HepG2 (cell line): ENCODE results near the gene TMEM256. TPM values are rescaled to one million over a fixed set of nuclear protein-coding genes. Genes with fewer than 3 reads are reported as not detected.
A peak's percentile ranks its signal among the peaks of the same experiment; 100 is the strongest.

ENCODE experiments used
- ISX ChIP-seq: sonication (generic); formaldehyde crosslinking; conservative IDR thresholded peaks from 2 replicates; pipeline ENCODE4 v1.5.0; 2020; ENCODE audit warnings: missing genetic modification reagents
- MTF1 ChIP-seq: sonication (generic); formaldehyde crosslinking; IDR thresholded peaks from 2 replicates; pipeline ENCODE4 v1.5.0; 2020; ENCODE audit warnings: missing genetic modification reagents
- NFKB2 ChIP-seq: sonication (generic); formaldehyde crosslinking; IDR thresholded peaks from 2 replicates; pipeline ENCODE4 v1.4.0; 2020; ENCODE audit warnings: missing genetic modification reagents, borderline replicate concordance
- NR2F1 ChIP-seq, 2 experiments: fragments of 450-650 bp in 1 of 2; formaldehyde crosslinking in 1 of 2; IDR thresholded peaks; 2 replicates each; pipeline versions ENCODE4 v1.5.0 to v1.6.1; 2016 to 2020; ENCODE audit warnings: mild to moderate bottlenecking in 1 of 2, missing compliant biosample characterization in 1 of 2, missing genetic modification reagents in 1 of 2, moderate library complexity in 1 of 2
- REL ChIP-seq: sonication (generic); formaldehyde crosslinking; conservative IDR thresholded peaks from 2 replicates; pipeline ENCODE4 v1.8.0; 2022; ENCODE audit warnings: mild to moderate bottlenecking, missing genetic modification reagents, moderate library complexity
- TGIF2 ChIP-seq: IDR thresholded peaks from 2 replicates; pipeline ENCODE4 v1.6.1; 2016; ENCODE audit warnings: control low read depth, missing compliant biosample characterization
- TRIM24 ChIP-seq: sonication (generic); formaldehyde crosslinking; IDR thresholded peaks from 2 replicates; pipeline ENCODE4 v1.8.0; 2022; ENCODE audit warnings: mild to moderate bottlenecking, missing genetic modification reagents
- XRCC5 ChIP-seq: fragments of 200-400 bp; formaldehyde crosslinking; optimal IDR thresholded peaks from 2 replicates; pipeline ENCODE3; 2017; ENCODE audit warnings: mild to moderate bottlenecking, low read length
- ZBTB34 ChIP-seq: sonication (generic); formaldehyde crosslinking; IDR thresholded peaks from 2 replicates; pipeline ENCODE4 v1.8.0; 2022; ENCODE audit warnings: mild to moderate bottlenecking, missing genetic modification reagents
- ZNF335 ChIP-seq: sonication (generic); formaldehyde crosslinking; IDR thresholded peaks from 2 replicates; pipeline ENCODE4 v1.4.0; 2020; ENCODE audit warnings: missing genetic modification reagents
- ZNF501 ChIP-seq: sonication (generic); formaldehyde crosslinking; IDR thresholded peaks from 2 replicates; pipeline ENCODE4 v1.5.1; 2020; ENCODE audit warnings: mild to moderate bottlenecking, moderate library complexity, missing genetic modification reagents
- ZNF607 ChIP-seq: sonication (generic); formaldehyde crosslinking; IDR thresholded peaks from 2 replicates; pipeline ENCODE4 v1.5.1; 2020; ENCODE audit warnings: missing genetic modification reagents, mild to moderate bottlenecking, borderline replicate concordance
- ZNF687 ChIP-seq: sonication (generic); formaldehyde crosslinking; IDR thresholded peaks from 2 replicates; pipeline ENCODE4 v1.5.1; 2020; ENCODE audit warnings: mild to moderate bottlenecking, missing genetic modification reagents, moderate library complexity
- polyA plus RNA-seq, 8 experiments: library from polyadenylated mRNA; depleted of rRNA in 3 of 8; stranded (reverse) in 7 of 8; unstranded in 1 of 8; fragments of >200 nt; fragmentation: Illumina TruSeq in 4 of 8; extraction: Trizol in 4 of 8; gene quantifications; 2 replicates each; pipeline versions ENCODE4 v1.2.1 to v1.2.3, GENCODE V29; 2011 to 2016; ENCODE audit warnings: low read depth in 4 of 8, missing spikeins in 1 of 8, mixed read lengths in 1 of 8; ENCODE audit not compliant: insufficient read depth in 1 of 8
- total RNA-seq, 5 experiments: library from RNA; depleted of rRNA; stranded (reverse); fragments of >200 nt; fragmentation: Illumina TruSeq; extraction: Trizol; gene quantifications; 2 replicates each; pipeline ENCODE4 v1.2.3, GENCODE V29; 2016; ENCODE audit warnings: low read depth in 1 of 5
- TF ChIP-seq, protein P1 (sequence below): sonication (generic); formaldehyde crosslinking; IDR thresholded peaks from 2 replicates; pipeline ENCODE4 v1.5.0; 2020; ENCODE audit warnings: missing genetic modification reagents
- TF ChIP-seq, protein P2 (sequence below): sonication (generic); formaldehyde crosslinking; IDR thresholded peaks from 2 replicates; pipeline ENCODE4 v1.4.0; 2020; ENCODE audit warnings: missing genetic modification reagents
- TF ChIP-seq, protein P3 (sequence below): IDR thresholded peaks from 2 replicates; pipeline ENCODE4 v1.6.1; 2016

Gene TMEM256
- total and polyA plus RNA-seq, 2 of the 13 experiments (the other 11 are each of a cell fraction or from before 2014, with no cell fraction given) = 231 to 252 TPM

DNA sequence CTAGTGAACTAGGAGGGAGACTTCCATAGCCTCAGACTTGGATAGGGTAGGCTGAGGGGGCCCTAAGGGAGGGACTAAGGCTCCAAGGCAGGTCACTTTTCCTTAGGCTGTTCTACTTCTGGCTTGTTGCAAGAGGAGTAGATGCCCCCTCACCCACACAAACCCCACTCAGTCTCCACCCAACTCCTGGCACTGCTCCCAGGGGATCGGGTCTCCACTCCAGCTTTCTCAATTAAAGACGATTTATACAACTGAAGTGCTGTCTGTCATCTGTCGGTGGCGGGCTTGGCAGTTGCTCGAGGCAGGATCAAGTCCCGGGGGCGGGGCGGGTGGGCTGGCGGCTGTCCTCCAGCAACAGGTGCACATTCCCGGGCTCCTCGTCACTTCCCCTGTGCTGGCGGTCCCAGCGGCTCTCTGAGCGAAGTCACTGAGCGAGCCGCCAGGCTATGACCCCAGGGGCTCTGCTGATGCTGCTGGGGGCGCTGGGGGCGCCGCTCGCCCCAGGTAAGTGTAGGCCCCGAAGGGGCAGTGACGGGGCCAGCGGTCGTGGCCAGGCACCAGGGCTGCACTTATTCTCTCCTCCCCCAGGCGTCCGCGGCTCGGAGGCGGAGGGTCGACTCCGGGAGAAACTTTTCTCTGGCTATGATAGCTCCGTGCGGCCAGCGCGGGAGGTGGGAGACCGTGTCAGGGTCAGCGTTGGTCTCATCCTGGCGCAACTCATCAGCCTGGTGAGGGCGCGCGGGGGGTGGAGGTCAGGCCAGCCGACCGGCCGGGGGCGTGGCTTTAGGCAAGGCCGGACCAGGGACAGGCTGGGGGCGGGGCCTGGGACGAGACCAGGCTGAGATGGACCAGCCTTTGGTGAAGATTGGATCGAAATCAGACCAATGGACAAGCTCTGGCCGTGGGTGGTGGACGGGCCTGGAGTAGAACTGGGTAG is 41.1 kb upstream of the TMEM256 start, which contains the start of gene CHRNB1 (continued):
- peak; percentile 92 for TF ChIP-seq ZNF687 (CRISPR knock-in tag)
- peak in 1 of 2 experiments; percentile 69; a peak in 1 of 4 replicates for TF ChIP-seq NR2F1 (CRISPR knock-in tag; IDR thresholded peaks at IDR 0.05)
- TF ChIP-seq, protein P1, sequence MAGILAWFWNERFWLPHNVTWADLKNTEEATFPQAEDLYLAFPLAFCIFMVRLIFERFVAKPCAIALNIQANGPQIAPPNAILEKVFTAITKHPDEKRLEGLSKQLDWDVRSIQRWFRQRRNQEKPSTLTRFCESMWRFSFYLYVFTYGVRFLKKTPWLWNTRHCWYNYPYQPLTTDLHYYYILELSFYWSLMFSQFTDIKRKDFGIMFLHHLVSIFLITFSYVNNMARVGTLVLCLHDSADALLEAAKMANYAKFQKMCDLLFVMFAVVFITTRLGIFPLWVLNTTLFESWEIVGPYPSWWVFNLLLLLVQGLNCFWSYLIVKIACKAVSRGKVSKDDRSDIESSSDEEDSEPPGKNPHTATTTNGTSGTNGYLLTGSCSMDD = no peak
- TF ChIP-seq TRIM24 = no peak
- peak; percentile 85 for TF ChIP-seq ZNF501 (CRISPR knock-in tag)
- 0 out of 2 replicates have a peak, but pooled peaks have one; percentile 49 for TF ChIP-seq NFKB2 (CRISPR knock-in tag)
- TF ChIP-seq ISX (CRISPR knock-in tag) = no peak
- TF ChIP-seq TGIF2 (CRISPR knock-in tag) = no peak
- peak; percentile 75; the same call in 1 of the 2 replicates for TF ChIP-seq REL
- TF ChIP-seq, protein P2, sequence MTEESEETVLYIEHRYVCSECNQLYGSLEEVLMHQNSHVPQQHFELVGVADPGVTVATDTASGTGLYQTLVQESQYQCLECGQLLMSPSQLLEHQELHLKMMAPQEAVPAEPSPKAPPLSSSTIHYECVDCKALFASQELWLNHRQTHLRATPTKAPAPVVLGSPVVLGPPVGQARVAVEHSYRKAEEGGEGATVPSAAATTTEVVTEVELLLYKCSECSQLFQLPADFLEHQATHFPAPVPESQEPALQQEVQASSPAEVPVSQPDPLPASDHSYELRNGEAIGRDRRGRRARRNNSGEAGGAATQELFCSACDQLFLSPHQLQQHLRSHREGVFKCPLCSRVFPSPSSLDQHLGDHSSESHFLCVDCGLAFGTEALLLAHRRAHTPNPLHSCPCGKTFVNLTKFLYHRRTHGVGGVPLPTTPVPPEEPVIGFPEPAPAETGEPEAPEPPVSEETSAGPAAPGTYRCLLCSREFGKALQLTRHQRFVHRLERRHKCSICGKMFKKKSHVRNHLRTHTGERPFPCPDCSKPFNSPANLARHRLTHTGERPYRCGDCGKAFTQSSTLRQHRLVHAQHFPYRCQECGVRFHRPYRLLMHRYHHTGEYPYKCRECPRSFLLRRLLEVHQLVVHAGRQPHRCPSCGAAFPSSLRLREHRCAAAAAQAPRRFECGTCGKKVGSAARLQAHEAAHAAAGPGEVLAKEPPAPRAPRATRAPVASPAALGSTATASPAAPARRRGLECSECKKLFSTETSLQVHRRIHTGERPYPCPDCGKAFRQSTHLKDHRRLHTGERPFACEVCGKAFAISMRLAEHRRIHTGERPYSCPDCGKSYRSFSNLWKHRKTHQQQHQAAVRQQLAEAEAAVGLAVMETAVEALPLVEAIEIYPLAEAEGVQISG (CRISPR knock-in tag) = no peak
- TF ChIP-seq, protein P3, sequence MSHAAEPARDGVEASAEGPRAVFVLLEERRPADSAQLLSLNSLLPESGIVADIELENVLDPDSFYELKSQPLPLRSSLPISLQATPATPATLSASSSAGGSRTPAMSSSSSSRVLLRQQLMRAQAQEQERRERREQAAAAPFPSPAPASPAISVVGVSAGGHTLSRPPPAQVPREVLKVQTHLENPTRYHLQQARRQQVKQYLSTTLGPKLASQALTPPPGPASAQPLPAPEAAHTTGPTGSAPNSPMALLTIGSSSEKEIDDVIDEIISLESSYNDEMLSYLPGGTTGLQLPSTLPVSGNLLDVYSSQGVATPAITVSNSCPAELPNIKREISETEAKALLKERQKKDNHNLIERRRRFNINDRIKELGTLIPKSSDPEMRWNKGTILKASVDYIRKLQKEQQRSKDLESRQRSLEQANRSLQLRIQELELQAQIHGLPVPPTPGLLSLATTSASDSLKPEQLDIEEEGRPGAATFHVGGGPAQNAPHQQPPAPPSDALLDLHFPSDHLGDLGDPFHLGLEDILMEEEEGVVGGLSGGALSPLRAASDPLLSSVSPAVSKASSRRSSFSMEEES (CRISPR knock-in tag) = peak; percentile 24; the same call in 1 of the 2 replicates
- 0 out of 2 replicates have a peak, but pooled peaks have one; percentile 33 for TF ChIP-seq ZNF607 (CRISPR knock-in tag)
- no peak for TF ChIP-seq MTF1 (CRISPR knock-in tag)
- no peak for TF ChIP-seq ZBTB34 (CRISPR knock-in tag)
- TF ChIP-seq ZNF335 = 0 out of 2 replicates have a peak, but pooled peaks have one; percentile 23
- TF ChIP-seq XRCC5 = peak; percentile 71
